ENCODE results near the gene FAM163B. TPM values are rescaled to one million over a fixed set of nuclear protein-coding genes. Genes with fewer than 3 reads are reported as not detected.

FAM163B gene
- total RNA-seq, 1 donor from 2014 or later: not detected

Other genes starting within 250 kb of the FAM163B start
- gene SURF4, start 233.3 kb downstream of the FAM163B start, total RNA-seq: 66.5 TPM
- 0.17 TPM for gene STKLD1, start 233.0 kb downstream of the FAM163B start, total RNA-seq
- gene REXO4, start 191.4 kb downstream of the FAM163B start, total RNA-seq: 18.7 TPM
- 3.1 TPM for gene ADAMTS13, start 187.0 kb downstream of the FAM163B start, total RNA-seq
- gene CACFD1, start 149.4 kb downstream of the FAM163B start, total RNA-seq: 11.8 TPM
- gene SLC2A6, start 130.3 kb downstream of the FAM163B start, total RNA-seq: 2.4 TPM
- gene MYMK, start 84.4 kb downstream of the FAM163B start, total RNA-seq: not detected
- gene ADAMTSL2, start 74.7 kb downstream of the FAM163B start, total RNA-seq: 5.1 TPM
- gene DBH, start 27.0 kb upstream of the FAM163B start, total RNA-seq: not detected
- gene SARDH, start 129.0 kb upstream of the FAM163B start, total RNA-seq: 0.64 TPM

Measured in left ventricle myocardium superior (tissue), 1 donor.